GM12875 (cell line): Measurements from ENCODE around the gene ACOT11.
"Not testable (repeated sequence)": the region's sequence is repeated elsewhere in the genome, so short reads cannot be mapped to it uniquely, and the experiment has no call there.

Experiments used
- H3K4me3 ChIP-seq: one replicate; pipeline ENCODE4 v1.5.1; 2011; ENCODE audit warnings: low read depth, low read length, control low read depth
- TF ChIP-seq, protein P1 (sequence below): IDR thresholded peaks from 2 replicates; pipeline ENCODE4 v1.5.1; 2011; ENCODE audit warnings: low read depth, mild to moderate bottlenecking, control low read depth, inconsistent platforms, low read length, moderate library complexity, borderline replicate concordance; ENCODE audit not compliant: insufficient read depth

Gene ACOT11

DNA sequence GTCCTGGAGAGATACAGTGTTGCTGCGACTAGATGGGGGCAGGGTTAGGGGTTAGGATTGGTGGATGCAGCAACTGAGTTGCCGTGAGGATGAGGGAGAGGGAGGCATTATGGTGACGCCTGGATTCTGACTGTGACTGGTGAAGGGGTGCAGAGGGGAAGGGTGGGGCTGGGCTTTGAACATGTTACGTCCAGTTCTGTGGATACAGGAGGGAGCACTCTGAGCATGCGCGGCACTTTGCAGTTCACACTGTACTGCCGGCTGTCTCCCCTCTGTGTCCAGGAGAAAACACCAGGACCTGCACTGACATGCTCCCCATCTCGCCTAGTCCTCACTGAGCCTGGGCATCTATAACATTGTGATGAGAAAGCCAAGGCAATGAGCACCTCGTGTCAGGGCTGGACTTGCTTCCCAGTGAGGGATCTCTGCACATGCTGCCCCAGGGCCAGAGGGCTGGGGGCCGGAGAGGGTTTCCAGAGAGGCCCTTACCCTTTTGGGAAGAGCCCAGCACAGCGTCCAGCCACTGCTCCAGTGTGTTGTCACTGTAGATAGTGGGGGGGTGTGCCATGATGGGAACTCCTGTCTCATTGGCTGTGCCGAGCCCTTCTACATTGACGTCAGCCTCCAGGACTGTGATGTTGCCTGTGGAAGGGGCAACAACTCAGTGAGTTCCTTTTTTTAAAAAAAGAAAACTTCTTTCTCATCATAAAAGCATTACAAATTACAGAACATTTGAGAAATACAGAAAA lies 67.7 kb downstream of the ACOT11 start:
- TF ChIP-seq, protein P1, sequence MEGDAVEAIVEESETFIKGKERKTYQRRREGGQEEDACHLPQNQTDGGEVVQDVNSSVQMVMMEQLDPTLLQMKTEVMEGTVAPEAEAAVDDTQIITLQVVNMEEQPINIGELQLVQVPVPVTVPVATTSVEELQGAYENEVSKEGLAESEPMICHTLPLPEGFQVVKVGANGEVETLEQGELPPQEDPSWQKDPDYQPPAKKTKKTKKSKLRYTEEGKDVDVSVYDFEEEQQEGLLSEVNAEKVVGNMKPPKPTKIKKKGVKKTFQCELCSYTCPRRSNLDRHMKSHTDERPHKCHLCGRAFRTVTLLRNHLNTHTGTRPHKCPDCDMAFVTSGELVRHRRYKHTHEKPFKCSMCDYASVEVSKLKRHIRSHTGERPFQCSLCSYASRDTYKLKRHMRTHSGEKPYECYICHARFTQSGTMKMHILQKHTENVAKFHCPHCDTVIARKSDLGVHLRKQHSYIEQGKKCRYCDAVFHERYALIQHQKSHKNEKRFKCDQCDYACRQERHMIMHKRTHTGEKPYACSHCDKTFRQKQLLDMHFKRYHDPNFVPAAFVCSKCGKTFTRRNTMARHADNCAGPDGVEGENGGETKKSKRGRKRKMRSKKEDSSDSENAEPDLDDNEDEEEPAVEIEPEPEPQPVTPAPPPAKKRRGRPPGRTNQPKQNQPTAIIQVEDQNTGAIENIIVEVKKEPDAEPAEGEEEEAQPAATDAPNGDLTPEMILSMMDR, result no peak
- H3K4me3 ChIP-seq, result no peak overlapping the region

GRCh38 chr1:54619749-54620148 lies 71.7 kb downstream of the ACOT11 start:
- no peak overlapping the region for H3K4me3 ChIP-seq
- TF ChIP-seq, protein P1, result no peak

DNA sequence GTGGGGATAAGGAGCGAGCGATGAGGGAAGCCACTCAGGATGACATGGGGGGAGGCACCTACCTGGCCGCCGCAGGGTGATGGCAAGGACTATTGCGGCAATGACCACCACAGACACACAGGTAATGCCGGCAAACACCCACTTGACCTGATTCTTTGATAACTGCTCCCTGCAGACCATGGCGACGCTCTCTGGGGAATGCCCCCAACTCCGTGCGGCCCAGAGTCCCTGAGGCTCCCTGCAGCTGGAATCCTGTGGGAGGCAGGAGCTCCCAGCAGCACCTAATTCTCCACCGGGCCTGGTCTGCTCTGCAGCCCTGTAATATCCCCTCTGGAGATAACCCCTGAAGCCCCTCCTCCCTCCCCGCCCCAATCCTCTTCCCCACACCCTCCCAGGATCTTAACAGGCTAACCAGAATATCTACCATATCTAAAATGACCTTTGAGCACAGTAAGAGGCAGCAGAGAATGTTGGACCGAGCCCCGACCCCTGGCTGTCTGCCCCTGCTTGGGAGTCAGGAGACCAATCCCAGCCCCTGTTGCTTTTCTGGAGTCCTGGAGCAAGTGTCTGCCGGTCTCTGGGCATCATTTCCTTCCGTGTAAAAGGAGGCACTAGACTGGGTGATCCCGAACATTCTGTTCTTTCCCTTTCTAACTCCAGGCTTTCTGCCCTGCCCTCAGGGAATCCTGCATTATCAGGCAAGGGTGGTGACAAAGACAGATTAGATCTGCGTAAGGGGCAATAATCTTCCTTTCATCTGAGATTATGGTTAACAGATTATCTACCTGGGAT lies 75.4 kb downstream of the ACOT11 start, which contains the start of gene FAM151A:
Gene FAM151A (minus strand): TSS at position 310 of the 792 bp plus-strand sequence. CDS start 130 bp downstream, at position 180.
- H3K4me3 ChIP-seq, result no peak within 1 kb of the TSS
- TF ChIP-seq, protein P1, result no peak

DNA sequence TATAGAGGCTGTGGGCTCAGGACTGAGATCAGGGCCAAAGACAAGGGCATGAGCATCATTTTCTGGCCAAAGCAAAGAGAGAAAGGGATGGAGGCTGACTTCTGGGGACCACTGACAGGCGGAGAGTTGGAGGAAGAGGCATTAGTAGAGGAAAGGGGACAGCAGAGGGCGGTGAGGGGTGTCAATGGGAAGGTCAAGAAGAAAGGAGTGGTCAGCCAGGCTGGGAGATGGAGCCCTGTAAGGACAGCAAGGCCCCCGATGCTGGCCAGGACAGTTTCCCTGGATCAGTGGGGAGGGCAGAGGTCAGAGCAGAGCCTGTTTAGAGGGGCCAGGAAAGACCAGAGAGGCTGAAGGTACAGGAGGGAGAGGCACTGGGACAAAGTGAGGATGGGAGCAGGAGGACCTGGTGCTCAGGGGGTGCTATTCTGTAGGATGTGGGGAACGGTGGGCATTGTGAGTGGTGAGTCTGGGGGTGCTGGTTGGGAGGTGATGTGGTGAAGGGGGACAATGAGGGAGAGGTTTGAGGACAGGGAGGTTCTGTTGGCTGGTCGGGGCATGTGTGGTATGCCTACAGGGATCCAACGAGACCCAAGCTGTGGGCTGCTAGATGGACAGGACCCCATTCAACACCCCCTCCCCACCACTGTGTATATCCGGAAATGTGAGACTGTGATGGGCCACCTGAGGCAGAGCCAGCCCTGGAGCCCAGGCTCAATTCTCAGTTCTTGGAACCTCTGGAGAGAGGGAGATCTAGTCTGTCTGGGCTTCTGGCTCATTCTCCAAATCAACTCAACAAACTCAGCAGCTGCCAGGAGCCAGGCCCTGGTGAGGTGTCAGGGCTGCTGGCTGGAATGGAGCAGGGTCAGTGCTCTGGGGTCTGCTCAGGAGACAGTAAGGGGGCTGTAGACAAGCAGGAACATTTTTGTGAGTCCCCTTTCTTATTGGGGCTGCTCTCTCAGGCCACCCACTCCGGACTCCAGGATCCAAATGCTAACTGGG lies 76.7 kb downstream of the ACOT11 start:
- H3K4me3 ChIP-seq, result no peak overlapping the region
- TF ChIP-seq, protein P1, result no peak

GRCh38 chr1:54627196-54627595 lies 79.2 kb downstream of the ACOT11 start:
- no peak overlapping the region for H3K4me3 ChIP-seq
- TF ChIP-seq, protein P1, result no peak

DNA sequence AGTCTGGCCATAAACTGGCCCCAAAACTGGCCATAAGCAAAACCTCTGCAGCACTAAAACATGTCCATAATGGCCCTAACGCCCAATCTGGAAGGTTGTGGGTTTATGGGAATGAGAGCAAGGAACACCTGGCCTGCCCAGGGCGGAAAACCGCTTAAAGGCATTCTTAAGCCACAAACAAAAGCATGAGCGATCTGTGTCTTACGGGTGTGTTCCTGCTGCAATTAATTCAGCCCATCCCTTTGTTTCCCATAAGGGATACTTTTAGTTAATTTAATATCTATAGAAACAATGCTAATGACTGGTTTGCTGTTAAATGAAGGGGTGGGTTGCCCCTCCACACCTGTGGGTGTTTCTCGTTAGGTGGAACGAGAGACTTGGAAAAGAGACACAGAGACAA lies 87.8 kb downstream of the ACOT11 start:
- H3K4me3 ChIP-seq, result not testable (repeated sequence)

GRCh38 chr1:54636461-54637446 lies 88.7 kb downstream of the ACOT11 start:
- H3K4me3 ChIP-seq, result not testable (repeated sequence)
